Fibroblast of lung (primary cell): ENCODE data around the gene XPC. TPM values are rescaled to one million over a fixed set of nuclear protein-coding genes. Genes with fewer than 3 reads are reported as not detected.
A peak's percentile ranks its signal among the peaks of the same experiment; 100 is the strongest.

ENCODE experiments used
- DNase-seq, 2 donors: peaks; one replicate each; pipeline versions ENCODE4 v3.0.0 to v3.0.0-alpha.2; 2010; ENCODE audit warnings: low read depth in 2 of 2
- H2AFZ ChIP-seq: 2 replicates; pipeline ENCODE4 v1.5.1; 2012; ENCODE audit warnings: low read length, control low read depth, inconsistent platforms
- H3K27ac ChIP-seq: 2 replicates; pipeline ENCODE4 v1.5.1; 2011; ENCODE audit warnings: low read length, control low read depth; ENCODE audit not compliant: insufficient read depth
- H3K27me3 ChIP-seq: 2 replicates; pipeline ENCODE4 v1.5.1; 2011; ENCODE audit warnings: mild to moderate bottlenecking, low read length; ENCODE audit not compliant: control insufficient read depth, insufficient read depth
- H3K36me3 ChIP-seq: 2 replicates; pipeline ENCODE4 v1.5.1; 2011; ENCODE audit warnings: low read length; ENCODE audit not compliant: control insufficient read depth, insufficient read depth
- H3K4me1 ChIP-seq: 2 replicates; pipeline ENCODE4 v1.5.1; 2011; ENCODE audit warnings: low read length; ENCODE audit not compliant: control insufficient read depth, insufficient read depth; ENCODE audit errors: extremely low read depth
- H3K4me2 ChIP-seq: 2 replicates; pipeline ENCODE4 v1.5.1; 2011; ENCODE audit warnings: low read length, control low read depth; ENCODE audit not compliant: insufficient read depth; ENCODE audit errors: extremely low read depth
- H3K4me3 ChIP-seq, 4 experiments: fragments of 200-600 bp in 1 of 4; sonication (generic) in 1 of 4; replicated peaks in 1 of 4; 2 replicates each; pipeline ENCODE4 v1.5.1; 2011 to 2016; ENCODE audit warnings: low read length in 4 of 4, low read depth in 3 of 4, mild to moderate bottlenecking in 3 of 4, control low read depth in 2 of 4, inconsistent platforms in 1 of 4, mixed read lengths in 1 of 4; ENCODE audit not compliant: insufficient read depth in 1 of 4; ENCODE audit errors: control extremely low read depth in 1 of 4
- H3K79me2 ChIP-seq: 2 replicates; pipeline ENCODE4 v1.5.1; 2012; ENCODE audit warnings: mild to moderate bottlenecking, low read length, inconsistent platforms; ENCODE audit not compliant: control insufficient read depth, insufficient read depth
- H3K9ac ChIP-seq: 2 replicates; pipeline ENCODE4 v1.5.1; 2011; ENCODE audit warnings: mild to moderate bottlenecking, low read length, control low read depth; ENCODE audit not compliant: insufficient read depth
- H3K9me3 ChIP-seq: 2 replicates; pipeline ENCODE4 v1.5.1; 2012; ENCODE audit warnings: low read depth, low read length; ENCODE audit not compliant: control insufficient read depth, insufficient read depth
- H4K20me1 ChIP-seq: 2 replicates; pipeline ENCODE4 v1.5.1; 2011; ENCODE audit warnings: low read length; ENCODE audit not compliant: control insufficient read depth, insufficient read depth; ENCODE audit errors: extremely low read depth
- EZH2 ChIP-seq: IDR thresholded peaks from 2 replicates; pipeline ENCODE4 v1.5.1; 2012; ENCODE audit warnings: low read length, control low read depth, mild to moderate bottlenecking; ENCODE audit errors: missing control alignments
- polyA plus RNA-seq, 2 donors: library from polyadenylated mRNA; depleted of rRNA in 1 of 2; stranded (reverse) in 1 of 2; unstranded in 1 of 2; fragments of >200 nt; gene quantifications; 2 replicates each; pipeline ENCODE4 v1.2.1, GENCODE V29; 2011 to 2012; ENCODE audit warnings: missing spikeins in 1 of 2
- total RNA-seq: library from RNA; depleted of rRNA; stranded (reverse); fragments of >200 nt; gene quantifications from 2 replicates; pipeline ENCODE4 v1.2.1, GENCODE V29; 2014
- TF ChIP-seq, protein P1 (sequence below), 2 donors: IDR thresholded peaks in 1 of 2; conservative IDR thresholded peaks in 1 of 2; 1 replicate in 1 of 2; 2 replicates in 1 of 2; pipeline ENCODE4 v1.5.1; 2011 to 2012; ENCODE audit warnings: low read length in 2 of 2, control low read depth in 1 of 2, inconsistent platforms in 1 of 2, low read depth in 1 of 2, mild to moderate bottlenecking in 1 of 2

The XPC gene
- total and polyA plus RNA-seq, 2 donors (not counting 1 experiment from before 2014, with no cell fraction given), result 18.4 to 95.6 TPM

DNA sequence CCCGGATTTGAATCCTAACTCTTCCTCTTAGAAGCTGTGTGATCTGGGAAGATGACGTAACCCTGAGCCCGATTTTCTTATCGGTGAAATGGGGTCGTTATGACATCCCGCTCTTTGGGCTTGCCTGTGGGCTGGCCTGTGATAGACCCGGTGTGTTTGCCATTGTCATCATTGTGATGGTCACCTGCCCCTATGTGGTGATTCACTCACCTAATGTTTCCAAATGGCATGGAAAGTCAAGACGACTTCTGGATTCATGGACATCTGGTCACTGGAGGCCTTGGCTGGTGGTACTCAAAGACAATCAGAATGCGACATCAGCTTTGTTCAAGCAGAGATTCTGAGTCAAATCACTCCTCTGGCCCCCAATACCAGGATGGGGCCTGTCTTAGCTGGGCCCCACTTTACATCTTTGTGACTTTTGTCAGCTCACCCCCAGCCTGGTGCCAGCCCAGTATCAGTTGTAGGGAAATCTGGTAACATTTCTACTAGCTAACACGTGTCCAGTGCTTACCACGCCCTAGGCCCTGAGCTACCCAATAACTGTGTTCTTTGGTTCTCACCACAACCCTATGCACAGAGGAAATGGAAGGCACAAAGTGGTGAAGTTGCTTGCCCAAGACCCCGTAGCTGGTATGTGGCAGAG lies 50.8 kb downstream of the XPC start:
- no peaks in the 10 kb centered on the region for H4K20me1 ChIP-seq
- H3K4me1 ChIP-seq, result peaks cover 7% of the 10 kb centered on the region
- H2AFZ ChIP-seq, result no peak overlapping the region
- no peak for TF ChIP-seq EZH2
- no peak overlapping the region for H3K4me2 ChIP-seq
- H3K9ac ChIP-seq, result no peak overlapping the region
- H3K27ac ChIP-seq, result no peak overlapping the region
- H3K79me2 ChIP-seq, result peaks cover 54% of the 10 kb centered on the region
- no peaks in the 10 kb centered on the region for H3K27me3 ChIP-seq
- H3K9me3 ChIP-seq, result no peaks in the 10 kb centered on the region
- H3K36me3 ChIP-seq, result peaks cover 22% of the 10 kb centered on the region
- no peak for DNase-seq
- H3K4me3 ChIP-seq, result no peak overlapping the region

DNA sequence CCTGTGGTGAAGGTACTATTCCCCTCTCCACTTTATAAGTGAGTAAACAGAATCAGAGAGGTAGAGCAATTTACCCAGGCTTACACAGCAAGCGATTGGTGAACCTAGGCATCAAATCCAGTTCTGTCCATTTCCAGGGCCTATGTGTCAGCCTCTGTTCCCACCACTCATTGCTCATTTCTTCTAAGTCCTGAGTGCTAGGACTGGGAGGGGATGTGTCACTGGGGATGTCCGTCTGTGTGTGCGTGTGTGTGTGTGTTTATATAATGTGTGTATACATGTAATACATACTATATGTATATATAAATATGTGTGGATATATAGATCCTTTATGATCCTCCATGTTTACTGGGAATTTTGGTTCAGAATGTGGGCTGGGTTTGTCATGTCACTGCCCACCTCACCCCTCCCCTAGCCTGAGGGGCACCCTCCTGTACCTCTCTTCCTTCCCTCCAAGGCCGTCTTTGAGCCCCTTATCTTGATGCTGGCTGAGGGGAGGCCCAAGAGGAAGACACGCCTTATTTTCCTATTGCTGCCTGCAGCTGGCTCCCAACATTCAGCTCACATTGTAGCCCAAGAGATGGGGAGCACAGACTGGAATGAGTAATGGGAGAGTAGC lies 51.4 kb downstream of the XPC start:
- Histone ChIP-seq H4K20me1 (no peaks in the 10 kb centered on the region), H3K9me3 (no peaks in the 10 kb centered on the region), H3K4me2 (peak overlapping the region; percentile 82), H2AFZ (no peak overlapping the region), H3K27me3 (no peaks in the 10 kb centered on the region), H3K9ac (no peak overlapping the region), H3K79me2 (peaks cover 54% of the 10 kb centered on the region), H3K27ac (peak overlapping the region; percentile 93), H3K36me3 (peaks cover 16% of the 10 kb centered on the region), H3K4me3 (peak overlapping the region; percentile 81 to 99 (median 92)), H3K4me1 (peaks cover 7% of the 10 kb centered on the region)
- DNase-seq, result no peak
- TF ChIP-seq, protein P1, sequence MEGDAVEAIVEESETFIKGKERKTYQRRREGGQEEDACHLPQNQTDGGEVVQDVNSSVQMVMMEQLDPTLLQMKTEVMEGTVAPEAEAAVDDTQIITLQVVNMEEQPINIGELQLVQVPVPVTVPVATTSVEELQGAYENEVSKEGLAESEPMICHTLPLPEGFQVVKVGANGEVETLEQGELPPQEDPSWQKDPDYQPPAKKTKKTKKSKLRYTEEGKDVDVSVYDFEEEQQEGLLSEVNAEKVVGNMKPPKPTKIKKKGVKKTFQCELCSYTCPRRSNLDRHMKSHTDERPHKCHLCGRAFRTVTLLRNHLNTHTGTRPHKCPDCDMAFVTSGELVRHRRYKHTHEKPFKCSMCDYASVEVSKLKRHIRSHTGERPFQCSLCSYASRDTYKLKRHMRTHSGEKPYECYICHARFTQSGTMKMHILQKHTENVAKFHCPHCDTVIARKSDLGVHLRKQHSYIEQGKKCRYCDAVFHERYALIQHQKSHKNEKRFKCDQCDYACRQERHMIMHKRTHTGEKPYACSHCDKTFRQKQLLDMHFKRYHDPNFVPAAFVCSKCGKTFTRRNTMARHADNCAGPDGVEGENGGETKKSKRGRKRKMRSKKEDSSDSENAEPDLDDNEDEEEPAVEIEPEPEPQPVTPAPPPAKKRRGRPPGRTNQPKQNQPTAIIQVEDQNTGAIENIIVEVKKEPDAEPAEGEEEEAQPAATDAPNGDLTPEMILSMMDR (conservative IDR thresholded peaks at IDR 0.05 in 1 of 2, IDR thresholded peaks at IDR 0.05 in 1 of 2; ENCODE audit: low read depth in 1 of 2, low read length in 2 of 2), result no peak
- no peak for TF ChIP-seq EZH2

DNA sequence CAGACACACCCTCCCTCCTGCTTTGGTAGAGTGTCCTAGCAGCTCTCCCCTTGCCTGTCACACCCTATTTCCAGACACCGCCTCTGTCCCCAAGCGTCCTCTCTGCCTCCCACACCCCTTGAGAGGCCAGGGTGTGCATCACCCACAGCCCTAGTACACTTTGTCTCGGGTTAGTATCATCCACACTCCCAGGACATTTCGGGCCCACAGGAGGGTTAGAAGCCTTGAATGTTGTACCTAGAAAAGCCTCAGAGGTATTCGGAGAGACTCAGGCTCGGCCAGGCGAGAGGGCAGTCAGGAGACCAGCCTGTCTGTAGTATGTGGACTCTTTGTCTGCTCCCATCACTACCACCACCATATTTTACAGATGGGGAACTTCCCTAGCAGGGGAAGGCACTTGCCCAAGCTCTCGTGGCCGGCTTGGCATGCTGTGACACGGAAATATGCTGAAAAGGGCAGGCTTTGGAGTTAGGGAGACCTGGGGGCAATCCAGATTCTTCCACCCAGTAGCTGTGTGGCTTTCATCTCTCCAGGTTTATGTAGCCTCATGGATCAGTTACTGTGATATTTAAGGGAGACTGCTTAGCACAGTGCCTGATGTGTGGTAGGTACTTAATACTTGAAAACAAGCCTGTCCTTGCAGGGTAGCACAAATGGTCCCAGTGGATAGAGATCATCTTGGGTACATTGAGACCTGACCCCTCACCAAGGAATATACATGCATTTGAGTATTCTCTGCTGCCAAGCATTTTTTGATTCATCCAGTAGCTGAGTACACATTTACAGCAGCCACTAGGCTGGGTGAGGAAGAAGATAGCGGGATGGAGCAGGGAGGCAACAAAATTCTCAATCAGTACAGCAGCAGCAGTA lies 52.1 kb downstream of the XPC start:
- Histone ChIP-seq H3K9ac (peak overlapping the region; percentile 29), H3K27ac (peak overlapping the region; percentile 93), H3K4me2 (peak overlapping the region; percentile 82), H4K20me1 (no peaks in the 10 kb centered on the region), H3K4me1 (peaks cover 7% of the 10 kb centered on the region), H3K36me3 (peaks cover 13% of the 10 kb centered on the region), H3K4me3 (peak overlapping the region; percentile 81 to 99 (median 92)), H3K9me3 (no peaks in the 10 kb centered on the region), H2AFZ (no peak overlapping the region), H3K79me2 (peaks cover 54% of the 10 kb centered on the region), H3K27me3 (no peaks in the 10 kb centered on the region)
- DNase-seq, result no peak
- TF ChIP-seq, protein P1 (conservative IDR thresholded peaks at IDR 0.05 in 1 of 2, IDR thresholded peaks at IDR 0.05 in 1 of 2; ENCODE audit: low read depth in 1 of 2, low read length in 2 of 2), result no peak
- no peak for TF ChIP-seq EZH2
